ENCODE results near the gene REXO1. TPM values are rescaled to one million over a fixed set of nuclear protein-coding genes. Genes with fewer than 3 reads are reported as not detected.

The REXO1 gene
- total RNA-seq, 1 donor from 2014 or later = 37.2 TPM

- DNase-seq (no peak), ATAC-seq (no peak)
- Histone ChIP-seq H3K27me3 (peaks cover 57% of the 10 kb centered on the region), H3K9me3 (peaks cover 2% of the 10 kb centered on the region), H3K4me1 (peaks cover 5% of the 10 kb centered on the region), H3K36me3 (no peaks in the 10 kb centered on the region), H3K4me3 (no peak overlapping the region), H3K27ac (no peak overlapping the region)
- intact Hi-C loops (cut with DNase I) = no loop called here
- TF ChIP-seq CTCF (IDR thresholded peaks at IDR 0.05) = no peak
These were observed 61.2 kb downstream of the REXO1 start for GRCh38 chr19:1787116-1787515.

- intact Hi-C loops (cut with DNase I) = no loop called here
- H3K27ac ChIP-seq = no peak overlapping the region
- H3K4me3 ChIP-seq = no peak overlapping the region
- H3K4me1 ChIP-seq = peaks cover 5% of the 10 kb centered on the region
- no peak for DNase-seq
- H3K27me3 ChIP-seq = peaks cover 58% of the 10 kb centered on the region
- no peaks in the 10 kb centered on the region for H3K36me3 ChIP-seq
- ATAC-seq = no peak
- peaks cover 6% of the 10 kb centered on the region for H3K9me3 ChIP-seq
- TF ChIP-seq CTCF (IDR thresholded peaks at IDR 0.05) = no peak
These were observed 61.6 kb downstream of the REXO1 start for GRCh38 chr19:1786668-1787067.

- Histone ChIP-seq H3K4me3 (no peak overlapping the region), H3K27ac (no peak overlapping the region), H3K36me3 (no peaks in the 10 kb centered on the region), H3K9me3 (peaks cover 7% of the 10 kb centered on the region), H3K4me1 (peaks cover 5% of the 10 kb centered on the region), H3K27me3 (peaks cover 62% of the 10 kb centered on the region)
- TF ChIP-seq CTCF (IDR thresholded peaks at IDR 0.05) = no peak
- ATAC-seq = no peak
- intact Hi-C loops (cut with DNase I) = no loop called here
- no peak for DNase-seq
These were observed 63.0 kb downstream of the REXO1 start for GRCh38 chr19:1785310-1785709.

- Histone ChIP-seq H3K9me3 (peaks cover 7% of the 10 kb centered on the region), H3K4me1 (no peaks in the 10 kb centered on the region), H3K27me3 (peaks cover 71% of the 10 kb centered on the region), H3K36me3 (no peaks in the 10 kb centered on the region), H3K27ac (no peak overlapping the region), H3K4me3 (no peak overlapping the region)
- TF ChIP-seq CTCF (IDR thresholded peaks at IDR 0.05) = no peak
- intact Hi-C loops (cut with DNase I) = no loop called here
- DNase-seq = no peak
- no peak for ATAC-seq
These were observed 64.4 kb downstream of the REXO1 start for GRCh38 chr19:1783874-1784273.

- intact Hi-C loops (cut with DNase I) = no loop called here
- no peak for TF ChIP-seq CTCF (IDR thresholded peaks at IDR 0.05)
- peaks cover 69% of the 10 kb centered on the region for H3K27me3 ChIP-seq
These were observed 64.9 kb downstream of the REXO1 start for GRCh38 chr19:1783354-1783753.

GRCh38 chr19:1782521-1782920, 65.8 kb downstream of the REXO1 start:
- Histone ChIP-seq H3K27ac (no peak overlapping the region), H3K36me3 (no peaks in the 10 kb centered on the region), H3K4me1 (no peaks in the 10 kb centered on the region), H3K9me3 (peaks cover 7% of the 10 kb centered on the region), H3K27me3 (peaks cover 72% of the 10 kb centered on the region), H3K4me3 (no peak overlapping the region)
- DNase-seq = no peak
- intact Hi-C loops (cut with DNase I) = no loop called here
- no peak for TF ChIP-seq CTCF (IDR thresholded peaks at IDR 0.05)
- no peak for ATAC-seq

More at GRCh38 chr19:1783354-1783753, 64.9 kb downstream of the REXO1 start:
- H3K36me3 ChIP-seq = no peaks in the 10 kb centered on the region
- no peak overlapping the region for H3K27ac ChIP-seq
- no peaks in the 10 kb centered on the region for H3K4me1 ChIP-seq
- peaks cover 7% of the 10 kb centered on the region for H3K9me3 ChIP-seq
- ATAC-seq (no peak), DNase-seq (no peak)
- no peak overlapping the region for H3K4me3 ChIP-seq
